Measurements from ENCODE around the gene AGPAT3. TPM values are rescaled to one million over a fixed set of nuclear protein-coding genes. Genes with fewer than 3 reads are reported as not detected.

The AGPAT3 gene
- total and polyA plus RNA-seq, 2 donors (not counting 1 experiment from before 2014, with no cell fraction given): 29.4 to 44.9 TPM

GRCh38 chr21:43971992-43972255 lies 106.9 kb downstream of the AGPAT3 start:
- no peak overlapping the region for H3K9ac ChIP-seq (ENCODE audit: insufficient read depth, low read length)
- no peaks in the 10 kb centered on the region for H3K79me2 ChIP-seq (ENCODE audit: control insufficient read depth, insufficient read depth, low read length)
- no peak overlapping the region for H3K4me3 ChIP-seq (replicated peaks in 1 of 4; ENCODE audit: control extremely low read depth in 1 of 4, insufficient read depth in 1 of 4, low read depth in 3 of 4, low read length in 4 of 4)
- no peak overlapping the region for H3K27ac ChIP-seq (ENCODE audit: insufficient read depth, low read length)
- no peak overlapping the region for H3K4me2 ChIP-seq (ENCODE audit: extremely low read depth, insufficient read depth, low read length)
- TF ChIP-seq, protein P1, sequence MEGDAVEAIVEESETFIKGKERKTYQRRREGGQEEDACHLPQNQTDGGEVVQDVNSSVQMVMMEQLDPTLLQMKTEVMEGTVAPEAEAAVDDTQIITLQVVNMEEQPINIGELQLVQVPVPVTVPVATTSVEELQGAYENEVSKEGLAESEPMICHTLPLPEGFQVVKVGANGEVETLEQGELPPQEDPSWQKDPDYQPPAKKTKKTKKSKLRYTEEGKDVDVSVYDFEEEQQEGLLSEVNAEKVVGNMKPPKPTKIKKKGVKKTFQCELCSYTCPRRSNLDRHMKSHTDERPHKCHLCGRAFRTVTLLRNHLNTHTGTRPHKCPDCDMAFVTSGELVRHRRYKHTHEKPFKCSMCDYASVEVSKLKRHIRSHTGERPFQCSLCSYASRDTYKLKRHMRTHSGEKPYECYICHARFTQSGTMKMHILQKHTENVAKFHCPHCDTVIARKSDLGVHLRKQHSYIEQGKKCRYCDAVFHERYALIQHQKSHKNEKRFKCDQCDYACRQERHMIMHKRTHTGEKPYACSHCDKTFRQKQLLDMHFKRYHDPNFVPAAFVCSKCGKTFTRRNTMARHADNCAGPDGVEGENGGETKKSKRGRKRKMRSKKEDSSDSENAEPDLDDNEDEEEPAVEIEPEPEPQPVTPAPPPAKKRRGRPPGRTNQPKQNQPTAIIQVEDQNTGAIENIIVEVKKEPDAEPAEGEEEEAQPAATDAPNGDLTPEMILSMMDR (conservative IDR thresholded peaks at IDR 0.05 in 1 of 2, IDR thresholded peaks at IDR 0.05 in 1 of 2; ENCODE audit: low read depth in 1 of 2, low read length in 2 of 2): no peak
- no peak for TF ChIP-seq EZH2 (IDR thresholded peaks at IDR 0.05; ENCODE audit: low read length, missing control alignments)
- no peaks in the 10 kb centered on the region for H4K20me1 ChIP-seq (ENCODE audit: control insufficient read depth, extremely low read depth, insufficient read depth, low read length)
- H3K9me3 ChIP-seq (ENCODE audit: control insufficient read depth, insufficient read depth, low read depth, low read length): no peaks in the 10 kb centered on the region
- H3K36me3 ChIP-seq (ENCODE audit: control insufficient read depth, insufficient read depth, low read length): peaks cover 10% of the 10 kb centered on the region
- H3K27me3 ChIP-seq (ENCODE audit: control insufficient read depth, insufficient read depth, low read length): no peaks in the 10 kb centered on the region
- H3K4me1 ChIP-seq (ENCODE audit: control insufficient read depth, extremely low read depth, insufficient read depth, low read length): no peaks in the 10 kb centered on the region
- H2AFZ ChIP-seq (ENCODE audit: low read length): no peak overlapping the region
- no peak for DNase-seq (ENCODE audit: low read depth in 2 of 2)

GRCh38 chr21:43972850-43973633 lies 108.0 kb downstream of the AGPAT3 start:
- H3K27me3 ChIP-seq (ENCODE audit: control insufficient read depth, insufficient read depth, low read length): no peaks in the 10 kb centered on the region
- TF ChIP-seq, protein P1 (conservative IDR thresholded peaks at IDR 0.05 in 1 of 2, IDR thresholded peaks at IDR 0.05 in 1 of 2; ENCODE audit: low read depth in 1 of 2, low read length in 2 of 2): no peak
- TF ChIP-seq EZH2 (IDR thresholded peaks at IDR 0.05; ENCODE audit: low read length, missing control alignments): no peak
- peaks cover 8% of the 10 kb centered on the region for H3K36me3 ChIP-seq (ENCODE audit: control insufficient read depth, insufficient read depth, low read length)
- H3K9me3 ChIP-seq (ENCODE audit: control insufficient read depth, insufficient read depth, low read depth, low read length): no peaks in the 10 kb centered on the region
- H3K4me1 ChIP-seq (ENCODE audit: control insufficient read depth, extremely low read depth, insufficient read depth, low read length): no peaks in the 10 kb centered on the region
- H3K27ac ChIP-seq (ENCODE audit: insufficient read depth, low read length): no peak overlapping the region
- H2AFZ ChIP-seq (ENCODE audit: low read length): no peak overlapping the region
- peak in 1 of 2 donors; percentile 21 for DNase-seq (ENCODE audit: low read depth in 2 of 2)
- H4K20me1 ChIP-seq (ENCODE audit: control insufficient read depth, extremely low read depth, insufficient read depth, low read length): no peaks in the 10 kb centered on the region
- H3K4me2 ChIP-seq (ENCODE audit: extremely low read depth, insufficient read depth, low read length): no peak overlapping the region
- no peaks in the 10 kb centered on the region for H3K79me2 ChIP-seq (ENCODE audit: control insufficient read depth, insufficient read depth, low read length)
- no peak overlapping the region for H3K4me3 ChIP-seq (replicated peaks in 1 of 4; ENCODE audit: control extremely low read depth in 1 of 4, insufficient read depth in 1 of 4, low read depth in 3 of 4, low read length in 4 of 4)
- H3K9ac ChIP-seq (ENCODE audit: insufficient read depth, low read length): no peak overlapping the region

GRCh38 chr21:43973634-43973955 lies 108.6 kb downstream of the AGPAT3 start:
- Histone ChIP-seq H3K36me3 (ENCODE audit: control insufficient read depth, insufficient read depth, low read length) (peaks cover 8% of the 10 kb centered on the region), H3K4me1 (ENCODE audit: control insufficient read depth, extremely low read depth, insufficient read depth, low read length) (no peaks in the 10 kb centered on the region), H3K9me3 (ENCODE audit: control insufficient read depth, insufficient read depth, low read depth, low read length) (no peaks in the 10 kb centered on the region), H3K4me3 (replicated peaks in 1 of 4; ENCODE audit: control extremely low read depth in 1 of 4, insufficient read depth in 1 of 4, low read depth in 3 of 4, low read length in 4 of 4) (no peak overlapping the region), H3K79me2 (ENCODE audit: control insufficient read depth, insufficient read depth, low read length) (no peaks in the 10 kb centered on the region), H3K4me2 (ENCODE audit: extremely low read depth, insufficient read depth, low read length) (no peak overlapping the region), H2AFZ (ENCODE audit: low read length) (no peak overlapping the region), H3K27me3 (ENCODE audit: control insufficient read depth, insufficient read depth, low read length) (no peaks in the 10 kb centered on the region), H3K27ac (ENCODE audit: insufficient read depth, low read length) (no peak overlapping the region), H3K9ac (ENCODE audit: insufficient read depth, low read length) (no peak overlapping the region), H4K20me1 (ENCODE audit: control insufficient read depth, extremely low read depth, insufficient read depth, low read length) (no peaks in the 10 kb centered on the region)
- DNase-seq (ENCODE audit: low read depth in 2 of 2): no peak
- TF ChIP-seq EZH2 (IDR thresholded peaks at IDR 0.05; ENCODE audit: low read length, missing control alignments): no peak
- TF ChIP-seq, protein P1 (conservative IDR thresholded peaks at IDR 0.05 in 1 of 2, IDR thresholded peaks at IDR 0.05 in 1 of 2; ENCODE audit: low read depth in 1 of 2, low read length in 2 of 2): no peak
